IMR-90 (cell line): Measurements from ENCODE around the gene TBC1D22B. TPM values are rescaled to one million over a fixed set of nuclear protein-coding genes. Genes with fewer than 3 reads are reported as not detected.

Experiments
- ATAC-seq: fragments of 200-7000 bp; cut with Tn5 transposase; 2 replicates; pipeline ENCODE4 v1.9.1; 2020; ENCODE audit warnings: low read depth, mild to moderate bottlenecking, moderate library complexity
- BruUV-seq: library from RNA; stranded (reverse); fragments of 400-500 nt; replicated peaks from 2 replicates; lab custom pipeline; 2021; lab: Mats Ljungman, UMichigan
- CTCF ChIA-PET: fragments of 300-600 bp; formaldehyde crosslinking; extraction: SDS; loops from one replicate; lab custom pipeline; 2021; ENCODE audit warnings: antibody characterized with exemption; lab: Yijun Ruan, JAX
- POLR2A ChIA-PET: fragments of 300-600 bp; sonication (Branson Sonifier 250); formaldehyde crosslinking; loops from one replicate; lab custom pipeline; 2022; ENCODE audit warnings: antibody characterized with exemption; ENCODE audit not compliant: unreplicated experiment; lab: Charles Lee
- DNase-seq: peaks from one replicate; pipeline ENCODE4 v3.0.0; 2013
- H2AFZ ChIP-seq: replicated peaks from 2 replicates; pipeline ENCODE3; 2013; ENCODE audit warnings: low read length, mild to moderate bottlenecking; ENCODE audit not compliant: poor library complexity
- H2AK5ac ChIP-seq: 2 replicates; pipeline ENCODE4 v1.6.1; 2013; ENCODE audit warnings: low read depth, low read length, inconsistent platforms
- H2AK9ac ChIP-seq: replicated peaks from 2 replicates; pipeline ENCODE3; 2013; ENCODE audit warnings: mild to moderate bottlenecking, low read depth, low read length, moderate library complexity; ENCODE audit not compliant: poor library complexity
- H2BK120ac ChIP-seq: 2 replicates; pipeline ENCODE4 v1.6.1; 2013; ENCODE audit warnings: low read depth, low read length, inconsistent platforms
- H2BK15ac ChIP-seq: 3 replicates; pipeline ENCODE4 v1.6.1; 2013; ENCODE audit warnings: low read depth, low read length, inconsistent platforms
- H2BK20ac ChIP-seq: 2 replicates; pipeline ENCODE4 v1.6.1; 2013; ENCODE audit warnings: low read depth, mild to moderate bottlenecking, inconsistent platforms, low read length, moderate library complexity
- H2BK5ac ChIP-seq: 2 replicates; pipeline ENCODE4 v1.6.1; 2013; ENCODE audit warnings: mild to moderate bottlenecking, low read depth, low read length, inconsistent platforms; ENCODE audit not compliant: poor library complexity, severe bottlenecking
- H3K14ac ChIP-seq: replicated peaks from 2 replicates; pipeline ENCODE4 v1.6.1; 2013; ENCODE audit warnings: low read depth, low read length, inconsistent platforms
- H3K18ac ChIP-seq: 2 replicates; pipeline ENCODE4 v1.6.1; 2013; ENCODE audit warnings: low read depth, low read length, control low read depth
- H3K23ac ChIP-seq: 2 replicates; pipeline ENCODE4 v1.6.1; 2013; ENCODE audit warnings: low read depth, low read length, inconsistent platforms
- H3K27ac ChIP-seq: 2 replicates; pipeline ENCODE4 v1.5.1; 2013; ENCODE audit warnings: mild to moderate bottlenecking, control low read depth, low read length; ENCODE audit not compliant: insufficient read depth
- H3K27me3 ChIP-seq: 2 replicates; pipeline ENCODE4 v1.6.1; 2013; ENCODE audit warnings: low read length; ENCODE audit not compliant: control insufficient read depth, insufficient read depth
- H3K36me3 ChIP-seq: 2 replicates; pipeline ENCODE4 v1.6.1; 2013; ENCODE audit warnings: low read length, mixed read lengths; ENCODE audit not compliant: control insufficient read depth, insufficient read depth
- H3K4ac ChIP-seq: 2 replicates; pipeline ENCODE4 v1.6.1; 2013; ENCODE audit warnings: low read depth, low read length, inconsistent platforms
- H3K4me1 ChIP-seq: 2 replicates; pipeline ENCODE4 v1.6.1; 2013; ENCODE audit warnings: low read length, mixed read lengths; ENCODE audit not compliant: control insufficient read depth, insufficient read depth
- H3K4me2 ChIP-seq: 2 replicates; pipeline ENCODE4 v1.6.1; 2013; ENCODE audit warnings: low read depth, mild to moderate bottlenecking, control low read depth, low read length, moderate library complexity
- H3K4me3 ChIP-seq: 2 replicates; pipeline ENCODE4 v1.5.1; 2013; ENCODE audit warnings: low read depth, mild to moderate bottlenecking, control low read depth, low read length, moderate library complexity; ENCODE audit not compliant: insufficient read depth
- H3K56ac ChIP-seq: 2 replicates; pipeline ENCODE4 v1.6.1; 2013; ENCODE audit warnings: low read length, inconsistent platforms; ENCODE audit not compliant: insufficient read depth; ENCODE audit errors: extremely low read depth
- H3K79me1 ChIP-seq, 2 experiments: 2 replicates each; pipeline ENCODE4 v1.6.1; 2013; ENCODE audit warnings: low read length in 2 of 2, inconsistent platforms in 1 of 2, low read depth in 1 of 2
- H3K9ac ChIP-seq: 2 replicates; pipeline ENCODE4 v1.6.1; 2013; ENCODE audit warnings: low read depth, low read length, control low read depth
- H3K9me1 ChIP-seq: 2 replicates; pipeline ENCODE4 v1.6.1; 2013; ENCODE audit warnings: low read length, inconsistent platforms; ENCODE audit not compliant: insufficient read depth
- H3K9me3 ChIP-seq: 2 replicates; pipeline ENCODE4 v1.6.1; 2013; ENCODE audit warnings: low read length; ENCODE audit not compliant: control insufficient read depth, insufficient read depth
- H4K20me1 ChIP-seq: 2 replicates; pipeline ENCODE4 v1.6.1; 2013; ENCODE audit warnings: low read length, inconsistent platforms; ENCODE audit not compliant: insufficient read depth
- H4K5ac ChIP-seq: 2 replicates; pipeline ENCODE4 v1.6.1; 2013; ENCODE audit warnings: mild to moderate bottlenecking, low read depth, low read length, control low read depth
- H4K8ac ChIP-seq, 2 experiments: 2 replicates each; pipeline ENCODE4 v1.6.1; 2013; ENCODE audit warnings: low read depth in 2 of 2, low read length in 2 of 2, control low read depth in 1 of 2, inconsistent platforms in 1 of 2
- H4K91ac ChIP-seq: 2 replicates; pipeline ENCODE4 v1.6.1; 2013; ENCODE audit warnings: low read depth, low read length, inconsistent platforms; ENCODE audit not compliant: insufficient read depth
- BHLHE40 ChIP-seq: fragments of 150-350 bp; IDR thresholded peaks from 2 replicates; pipeline ENCODE4 v1.6.1; 2016; ENCODE audit warnings: mild to moderate bottlenecking, low read depth, low read length
- CEBPB ChIP-seq: IDR thresholded peaks from 2 replicates; pipeline ENCODE4 v1.6.1; 2012; ENCODE audit warnings: low read depth, low read length, improper control_type of control experiment
- CHD1 ChIP-seq: IDR thresholded peaks from 2 replicates; pipeline ENCODE4 v1.6.1; 2012; ENCODE audit warnings: low read depth, low read length, improper control_type of control experiment
- FOS ChIP-seq: fragments of 150-350 bp; IDR thresholded peaks from 2 replicates; pipeline ENCODE4 v1.6.1; 2016; ENCODE audit warnings: low read depth, low read length
- MAFK ChIP-seq: IDR thresholded peaks from 2 replicates; pipeline ENCODE4 v1.6.1; 2012; ENCODE audit warnings: low read depth, low read length, improper control_type of control experiment
- MAZ ChIP-seq: IDR thresholded peaks from 2 replicates; pipeline ENCODE4 v1.6.1; 2012; ENCODE audit warnings: low read depth, mild to moderate bottlenecking, low read length, improper control_type of control experiment, moderate library complexity, borderline replicate concordance
- MXI1 ChIP-seq: IDR thresholded peaks from 2 replicates; pipeline ENCODE4 v1.6.1; 2012; ENCODE audit warnings: low read depth, mild to moderate bottlenecking, low read length, moderate library complexity, borderline replicate concordance
- NFE2L2 ChIP-seq: fragments of 150-350 bp; IDR thresholded peaks from 2 replicates; pipeline ENCODE4 v1.6.1; 2016; ENCODE audit warnings: low read depth, mild to moderate bottlenecking, low read length
- POLR2A ChIP-seq: IDR thresholded peaks from 2 replicates; pipeline ENCODE4 v1.6.1; 2012; ENCODE audit warnings: mild to moderate bottlenecking, low read depth, low read length
- RAD21 ChIP-seq: IDR thresholded peaks from 2 replicates; pipeline ENCODE4 v1.6.1; 2012; ENCODE audit warnings: low read length, improper control_type of control experiment
- RCOR1 ChIP-seq: IDR thresholded peaks from 2 replicates; pipeline ENCODE4 v1.6.1; 2012; ENCODE audit warnings: mild to moderate bottlenecking, low read length, improper control_type of control experiment; ENCODE audit not compliant: insufficient replicate concordance
- RFX5 ChIP-seq: IDR thresholded peaks from 2 replicates; pipeline ENCODE4 v1.8.0; 2012; ENCODE audit warnings: low read depth, mild to moderate bottlenecking, low read length, moderate library complexity
- SMC3 ChIP-seq: fragments of 150-350 bp; IDR thresholded peaks from 2 replicates; pipeline ENCODE4 v1.6.1; 2016; ENCODE audit warnings: low read depth, mild to moderate bottlenecking, antibody characterized with exemption, low read length, moderate library complexity
- WGBS, 2 experiments: methylation state at CpG; one replicate each; pipeline versions ENCODE4 v1.1.5 to v1.1.7; 2013; ENCODE audit warnings: missing lambda C conversion rate in 2 of 2; ENCODE audit not compliant: insufficient read length in 1 of 2; ENCODE audit errors: extremely low coverage in 2 of 2; 5-methylcytosine and 5-hydroxymethylcytosine counted together
- dilution Hi-C: fragments of 300-500 bp; cut with HindIII; formaldehyde crosslinking; loops from one replicate; pipeline ENCODE4 v1.14.3; 2018; ENCODE audit warnings: low sequenced_read_pairs; ENCODE audit not compliant: unreplicated experiment
- in situ Hi-C: fragments of 300-500 bp; cut with MboI; formaldehyde crosslinking; loops from 3 replicates; pipeline ENCODE4 v1.14.3; 2019; ENCODE audit warnings: low sequenced_read_pairs, inconsistent platforms, mixed read lengths
- intact Hi-C: fragments of 100-400 bp; cut with micrococcal nuclease; formaldehyde crosslinking; loops from 2 replicates; pipeline ENCODE4 v1.10.0; 2022
- polyA plus RNA-seq, 3 experiments: library from polyadenylated mRNA; depleted of rRNA; stranded (reverse); fragments of >200 nt; gene quantifications; 2 replicates each; pipeline ENCODE4 v1.2.3, GENCODE V29; 2012; ENCODE audit warnings: low replicate concordance in 1 of 3
- total RNA-seq: library from RNA; depleted of rRNA; stranded (reverse); fragments of >200 nt; gene quantifications from 2 replicates; pipeline ENCODE4 v1.2.3, GENCODE V29; 2012
- TF ChIP-seq, protein P1 (sequence below): fragments of 150-350 bp; IDR thresholded peaks from 2 replicates; pipeline ENCODE4 v1.6.1; 2016; ENCODE audit warnings: low read depth, mild to moderate bottlenecking, low read length, moderate library complexity, borderline replicate concordance
- TF ChIP-seq, protein P2 (sequence below): fragments of 150-350 bp; IDR thresholded peaks from 2 replicates; pipeline ENCODE4 v1.6.1; 2017; ENCODE audit warnings: mild to moderate bottlenecking, antibody characterized with exemption, low read length, low read depth
- TF ChIP-seq, protein P3 (sequence below): conservative IDR thresholded peaks from 2 replicates; pipeline ENCODE4 v1.5.1; 2012; ENCODE audit warnings: mild to moderate bottlenecking, low read depth, low read length, improper control_type of control experiment

TBC1D22B gene
- total and polyA plus RNA-seq, 2 of the 4 experiments (the other 2 are of a cell fraction) = 6.6 to 7.5 TPM

DNA sequence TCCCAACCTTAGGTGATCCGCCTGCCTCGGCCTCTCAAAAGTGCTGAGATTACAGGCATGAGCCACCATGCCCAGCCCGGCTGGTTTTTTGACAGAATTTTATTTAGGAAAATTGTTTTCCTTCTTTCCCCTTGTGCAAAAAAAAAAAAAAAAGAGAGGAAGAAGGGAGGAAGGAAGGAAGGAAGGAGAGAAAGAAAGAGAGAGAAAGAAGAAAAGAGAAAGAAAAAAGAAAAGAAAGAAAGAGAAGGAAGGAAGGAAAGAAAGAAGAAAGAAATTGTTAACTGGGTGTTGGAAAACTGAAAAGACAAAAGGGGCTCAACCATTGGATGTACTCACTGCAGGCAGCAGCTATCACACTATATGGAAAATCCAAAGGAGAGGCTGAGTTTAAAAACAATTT, 94.8 kb downstream of the TBC1D22B start:
- intact Hi-C loops = no loop called here
- Histone ChIP-seq H3K9ac (no peak overlapping the region), H2BK120ac (no peak overlapping the region), H3K4me1 (no peaks in the 10 kb centered on the region), H3K9me1 (no peaks in the 10 kb centered on the region), H3K23ac (no peak overlapping the region), H3K18ac (no peak overlapping the region), H4K8ac (no peak overlapping the region), H4K91ac (no peak overlapping the region), H3K36me3 (no peaks in the 10 kb centered on the region), H2BK15ac (no peak overlapping the region), H2AK5ac (no peak overlapping the region), H4K5ac (no peak overlapping the region), H3K56ac (no peak overlapping the region), H2AK9ac (no peak overlapping the region), H2AFZ (no peak overlapping the region), H2BK20ac (no peak overlapping the region), H3K4me2 (no peak overlapping the region), H3K27me3 (no peaks in the 10 kb centered on the region), H2BK5ac (no peak overlapping the region), H3K79me1 (peaks cover 14 to 31% of the 10 kb centered on the region in 2 experiments), H3K4ac (no peak overlapping the region), H3K9me3 (no peaks in the 10 kb centered on the region), H4K20me1 (no peaks in the 10 kb centered on the region), H3K4me3 (no peak overlapping the region), H3K14ac (no peak overlapping the region), H3K27ac (no peak overlapping the region)
- in situ Hi-C loops = no loop called here
- POLR2A ChIA-PET = no interaction called here
- TF ChIP-seq CEBPB = no peak
- no peak for TF ChIP-seq POLR2A
- TF ChIP-seq, protein P1, sequence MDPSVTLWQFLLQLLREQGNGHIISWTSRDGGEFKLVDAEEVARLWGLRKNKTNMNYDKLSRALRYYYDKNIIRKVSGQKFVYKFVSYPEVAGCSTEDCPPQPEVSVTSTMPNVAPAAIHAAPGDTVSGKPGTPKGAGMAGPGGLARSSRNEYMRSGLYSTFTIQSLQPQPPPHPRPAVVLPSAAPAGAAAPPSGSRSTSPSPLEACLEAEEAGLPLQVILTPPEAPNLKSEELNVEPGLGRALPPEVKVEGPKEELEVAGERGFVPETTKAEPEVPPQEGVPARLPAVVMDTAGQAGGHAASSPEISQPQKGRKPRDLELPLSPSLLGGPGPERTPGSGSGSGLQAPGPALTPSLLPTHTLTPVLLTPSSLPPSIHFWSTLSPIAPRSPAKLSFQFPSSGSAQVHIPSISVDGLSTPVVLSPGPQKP = no peak
- no peak for TF ChIP-seq RAD21
- no peak for TF ChIP-seq CHD1
- no peak for TF ChIP-seq MAZ
- TF ChIP-seq, protein P2, sequence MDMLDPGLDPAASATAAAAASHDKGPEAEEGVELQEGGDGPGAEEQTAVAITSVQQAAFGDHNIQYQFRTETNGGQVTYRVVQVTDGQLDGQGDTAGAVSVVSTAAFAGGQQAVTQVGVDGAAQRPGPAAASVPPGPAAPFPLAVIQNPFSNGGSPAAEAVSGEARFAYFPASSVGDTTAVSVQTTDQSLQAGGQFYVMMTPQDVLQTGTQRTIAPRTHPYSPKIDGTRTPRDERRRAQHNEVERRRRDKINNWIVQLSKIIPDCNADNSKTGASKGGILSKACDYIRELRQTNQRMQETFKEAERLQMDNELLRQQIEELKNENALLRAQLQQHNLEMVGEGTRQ = no peak
- TF ChIP-seq RCOR1 = no peak
- TF ChIP-seq SMC3 = no peak
- TF ChIP-seq RFX5 = no peak
- TF ChIP-seq, protein P3, sequence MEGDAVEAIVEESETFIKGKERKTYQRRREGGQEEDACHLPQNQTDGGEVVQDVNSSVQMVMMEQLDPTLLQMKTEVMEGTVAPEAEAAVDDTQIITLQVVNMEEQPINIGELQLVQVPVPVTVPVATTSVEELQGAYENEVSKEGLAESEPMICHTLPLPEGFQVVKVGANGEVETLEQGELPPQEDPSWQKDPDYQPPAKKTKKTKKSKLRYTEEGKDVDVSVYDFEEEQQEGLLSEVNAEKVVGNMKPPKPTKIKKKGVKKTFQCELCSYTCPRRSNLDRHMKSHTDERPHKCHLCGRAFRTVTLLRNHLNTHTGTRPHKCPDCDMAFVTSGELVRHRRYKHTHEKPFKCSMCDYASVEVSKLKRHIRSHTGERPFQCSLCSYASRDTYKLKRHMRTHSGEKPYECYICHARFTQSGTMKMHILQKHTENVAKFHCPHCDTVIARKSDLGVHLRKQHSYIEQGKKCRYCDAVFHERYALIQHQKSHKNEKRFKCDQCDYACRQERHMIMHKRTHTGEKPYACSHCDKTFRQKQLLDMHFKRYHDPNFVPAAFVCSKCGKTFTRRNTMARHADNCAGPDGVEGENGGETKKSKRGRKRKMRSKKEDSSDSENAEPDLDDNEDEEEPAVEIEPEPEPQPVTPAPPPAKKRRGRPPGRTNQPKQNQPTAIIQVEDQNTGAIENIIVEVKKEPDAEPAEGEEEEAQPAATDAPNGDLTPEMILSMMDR = no peak
- no peak for TF ChIP-seq MXI1
- TF ChIP-seq FOS = no peak
- TF ChIP-seq MAFK = no peak
- TF ChIP-seq NFE2L2 = no peak
- TF ChIP-seq BHLHE40 = no peak
- ATAC-seq = no peak
- CTCF ChIA-PET = interaction anchor here (0.6 kb wide), 1 partner anchor 255 kb away, joined by 5 read pairs; no protein-coding TSS in a partner anchor
- WGBS, 2 experiments = no CpG with 5 or more reads among the region's 3 CpGs
- DNase-seq = no peak
- dilution Hi-C loops = no loop called here
- BruUV-seq = no TSS peak
